ENCODE results near the gene SAMD11. TPM values are rescaled to one million over a fixed set of nuclear protein-coding genes. Genes with fewer than 3 reads are reported as not detected.
A peak's percentile ranks its signal among the peaks of the same experiment; 100 is the strongest.

Gene SAMD11
- total RNA-seq, 1 experiment from 2014 or later = 1.1 TPM

DNA sequence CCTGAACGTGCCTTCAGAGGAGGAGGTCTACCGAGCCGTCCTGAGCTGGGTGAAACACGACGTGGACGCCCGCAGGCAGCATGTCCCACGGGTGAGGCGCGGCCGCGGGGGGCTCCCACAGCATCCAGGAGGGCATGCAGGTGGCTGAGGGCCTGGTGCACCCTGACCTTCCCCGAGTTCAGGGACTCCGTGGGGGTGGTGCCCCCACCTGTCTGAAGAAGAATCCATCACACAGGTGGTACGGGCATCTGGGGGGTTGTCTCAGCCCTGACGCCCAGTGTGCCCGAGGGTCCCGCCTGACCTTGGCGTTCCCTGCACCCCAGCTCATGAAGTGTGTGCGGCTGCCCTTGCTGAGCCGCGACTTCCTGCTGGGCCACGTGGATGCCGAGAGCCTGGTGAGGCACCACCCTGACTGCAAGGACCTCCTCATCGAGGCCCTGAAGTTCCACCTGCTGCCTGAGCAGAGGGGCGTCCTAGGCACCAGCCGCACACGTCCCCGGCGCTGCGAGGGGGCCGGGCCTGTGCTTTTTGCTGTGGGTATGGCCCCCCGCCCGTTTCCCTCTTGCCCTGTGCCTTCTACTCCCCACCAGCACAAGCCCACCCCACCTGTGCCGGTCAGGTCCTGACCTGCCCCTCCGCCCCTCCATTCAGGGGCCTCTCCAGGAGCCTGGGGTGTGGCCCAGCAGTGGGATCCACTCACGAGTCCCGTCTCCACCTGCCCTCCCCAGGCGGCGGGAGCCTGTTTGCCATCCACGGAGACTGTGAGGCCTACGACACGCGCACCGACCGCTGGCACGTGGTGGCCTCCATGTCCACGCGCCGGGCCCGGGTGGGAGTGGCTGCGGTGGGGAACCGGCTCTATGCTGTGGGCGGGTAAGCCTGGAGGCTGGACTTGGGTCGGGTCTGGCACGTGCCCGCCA lies 38.9 kb downstream of the SAMD11 start:
- no peak for DNase-seq (ENCODE audit: low read depth)

- no peak for DNase-seq (ENCODE audit: low read depth)
Measured at GRCh38 chr1:963301-963651, 39.6 kb downstream of the SAMD11 start.

DNA sequence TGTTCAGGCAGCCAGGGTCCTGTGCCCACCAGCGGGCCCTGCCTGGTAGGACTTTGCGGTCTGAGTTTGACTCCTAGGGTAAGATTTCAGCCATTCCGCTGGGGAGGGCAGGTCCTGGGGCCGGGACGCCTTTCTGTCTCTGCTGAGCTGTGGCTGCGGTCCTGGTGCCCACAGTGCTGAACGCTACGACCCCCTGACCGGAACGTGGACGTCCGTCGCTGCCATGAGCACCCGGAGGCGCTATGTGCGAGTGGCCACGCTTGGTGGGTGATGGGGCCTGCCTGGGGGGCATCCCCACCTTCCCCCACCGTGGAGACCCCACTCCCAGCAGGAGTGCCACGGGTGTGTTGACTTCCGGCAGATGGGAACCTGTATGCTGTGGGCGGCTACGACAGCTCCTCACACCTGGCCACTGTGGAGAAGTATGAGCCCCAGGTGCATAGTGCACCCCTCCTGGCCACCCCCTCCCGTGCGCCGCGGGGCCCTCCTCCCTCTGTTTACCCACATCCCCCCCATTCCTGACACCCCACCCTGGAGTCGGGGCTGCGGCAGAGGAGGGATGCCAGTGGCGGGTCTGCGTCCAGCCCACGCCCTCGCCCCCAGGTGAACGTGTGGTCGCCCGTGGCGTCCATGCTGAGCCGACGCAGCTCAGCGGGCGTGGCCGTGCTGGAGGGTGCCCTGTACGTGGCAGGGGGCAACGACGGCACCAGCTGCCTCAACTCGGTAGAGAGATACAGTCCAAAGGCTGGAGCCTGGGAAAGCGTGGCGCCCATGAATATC lies 40.2 kb downstream of the SAMD11 start:
- no peak for DNase-seq (ENCODE audit: low read depth)

GRCh38 chr1:964691-965525 lies 41.2 kb downstream of the SAMD11 start:
- no peak for DNase-seq (ENCODE audit: low read depth)

GRCh38 chr1:965526-966134 lies 41.9 kb downstream of the SAMD11 start:
- no peak for DNase-seq (ENCODE audit: low read depth)

- no peak for DNase-seq (ENCODE audit: low read depth)
Measured at GRCh38 chr1:966135-966703, 42.5 kb downstream of the SAMD11 start, which contains the start of gene PLEKHN1. Gene PLEKHN1, plus strand, starts transcription at chr1:966482. Its CDS starts 50 bp downstream, at chr1:966532.

GRCh38 chr1:966704-967300 lies 43.1 kb downstream of the SAMD11 start:
- DNase-seq (ENCODE audit: low read depth) = peak; percentile 43

DNA sequence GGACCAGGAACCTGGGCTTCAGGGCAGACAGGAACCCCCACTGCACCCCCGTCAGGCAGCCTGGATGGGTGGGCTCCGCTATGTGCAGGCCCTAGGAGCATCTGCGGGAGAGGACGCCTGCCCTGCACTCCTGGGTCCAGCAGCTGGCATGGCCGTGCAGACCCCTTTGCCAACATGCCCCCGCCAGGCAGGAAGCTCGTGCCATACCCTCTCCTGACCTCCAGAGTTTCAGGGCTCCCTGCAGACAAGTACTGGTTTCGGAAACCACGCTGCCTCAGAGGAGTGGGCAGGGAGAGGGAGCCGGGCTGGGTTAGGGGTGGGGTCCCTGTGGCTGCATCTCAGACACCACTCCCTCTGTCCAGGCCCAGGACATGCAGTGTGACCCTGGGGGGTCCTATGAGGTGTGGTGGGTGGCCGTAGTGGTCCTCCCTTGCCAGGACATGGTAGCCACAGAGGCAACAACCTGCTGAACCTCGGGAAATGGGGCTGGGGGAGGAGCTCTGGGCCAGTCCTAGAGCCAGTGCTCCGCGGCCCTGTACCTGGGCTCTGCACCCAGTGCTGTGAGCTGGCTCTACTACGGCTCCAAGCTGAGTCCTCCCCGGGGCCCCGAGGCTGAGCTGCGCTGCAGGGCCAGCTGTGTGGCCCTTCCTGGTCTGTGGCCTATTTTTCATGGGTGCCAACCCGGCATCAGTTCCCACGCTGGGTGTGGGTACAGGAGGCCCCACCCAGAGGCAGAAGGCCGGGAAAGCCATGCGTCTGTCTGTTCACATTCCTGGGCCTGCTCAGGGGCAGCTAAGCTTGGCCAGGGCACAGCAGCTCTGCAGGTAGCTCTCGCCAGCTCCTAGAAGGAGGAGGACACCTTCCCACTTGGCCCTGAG lies 44.0 kb downstream of the SAMD11 start:
- no peak for DNase-seq (ENCODE audit: low read depth)

- DNase-seq (ENCODE audit: low read depth) = no peak
Measured at GRCh38 chr1:969260-969855, 45.6 kb downstream of the SAMD11 start.

GRCh38 chr1:970242-970972 lies 46.7 kb downstream of the SAMD11 start:
- no peak for DNase-seq (ENCODE audit: low read depth)

DNA sequence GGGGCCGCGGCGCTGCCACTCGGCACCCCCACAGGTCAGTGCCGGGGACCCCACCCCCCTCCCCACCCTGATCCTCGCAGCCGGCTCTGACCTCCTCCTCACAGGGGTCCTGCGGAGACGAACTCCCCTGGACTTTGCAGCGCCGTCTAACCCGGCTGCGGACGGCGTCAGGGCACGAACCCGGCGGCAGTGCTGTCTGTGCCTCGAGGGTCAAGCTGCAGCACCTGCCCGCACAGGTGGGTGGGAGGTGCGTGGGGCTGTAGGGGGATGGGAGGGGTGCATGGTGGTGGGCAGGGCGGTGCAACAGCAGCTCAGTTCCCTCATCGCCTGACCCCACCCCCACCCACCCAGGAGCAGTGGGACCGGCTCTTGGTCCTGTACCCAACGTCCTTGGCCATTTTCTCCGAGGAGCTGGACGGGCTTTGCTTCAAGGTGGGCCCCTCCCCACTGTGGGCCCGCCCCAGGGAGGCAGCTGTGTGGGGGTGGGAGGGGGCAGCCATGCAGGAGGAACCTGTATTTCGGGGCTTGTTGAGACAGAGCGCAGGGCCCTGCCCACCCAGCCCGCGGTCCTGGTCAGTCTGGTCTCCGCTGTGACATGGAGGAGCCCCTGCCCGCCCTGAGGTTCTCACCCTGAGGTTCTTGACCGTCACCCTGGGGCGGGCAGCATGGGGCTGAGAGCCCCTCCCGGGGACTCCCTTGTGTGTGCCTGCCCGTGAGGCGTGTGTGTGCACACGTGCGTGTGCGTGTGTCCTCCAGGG lies 47.4 kb downstream of the SAMD11 start:
- no peak for DNase-seq (ENCODE audit: low read depth)

DNA sequence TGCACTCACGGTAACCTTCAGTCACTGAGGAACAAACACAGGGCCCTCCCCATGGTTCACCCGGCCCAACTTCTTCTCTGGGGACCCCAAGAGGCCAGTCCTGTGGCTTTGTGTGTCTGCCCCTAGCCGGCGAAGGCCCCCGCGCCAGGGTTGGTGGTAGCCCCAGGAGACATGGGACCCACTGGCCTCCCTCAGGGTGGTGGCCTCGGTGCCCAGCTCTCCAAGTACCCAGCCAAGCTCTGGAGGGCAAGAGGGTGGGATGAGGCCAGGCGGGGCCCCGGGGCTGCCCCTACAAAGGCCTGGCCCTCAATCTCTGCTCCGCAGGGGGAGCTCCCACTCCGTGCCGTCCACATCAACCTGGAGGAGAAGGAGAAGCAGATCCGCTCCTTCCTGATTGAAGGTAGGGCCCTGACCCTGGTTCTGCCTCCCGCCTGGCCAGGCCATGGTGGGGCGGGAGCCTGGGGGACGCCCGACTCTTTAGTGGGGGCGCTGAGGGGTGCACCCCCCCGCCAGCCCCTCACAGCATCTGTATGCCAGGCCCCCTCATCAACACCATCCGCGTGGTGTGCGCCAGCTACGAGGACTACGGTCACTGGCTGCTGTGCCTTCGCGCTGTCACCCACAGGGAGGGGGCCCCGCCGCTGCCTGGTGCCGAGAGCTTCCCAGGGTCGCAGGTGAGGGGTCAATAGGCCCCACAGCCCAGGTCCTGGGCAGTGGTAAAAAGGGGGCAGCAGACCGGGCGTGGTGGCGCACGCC lies 48.2 kb downstream of the SAMD11 start:
- no peak for DNase-seq (ENCODE audit: low read depth)

DNA sequence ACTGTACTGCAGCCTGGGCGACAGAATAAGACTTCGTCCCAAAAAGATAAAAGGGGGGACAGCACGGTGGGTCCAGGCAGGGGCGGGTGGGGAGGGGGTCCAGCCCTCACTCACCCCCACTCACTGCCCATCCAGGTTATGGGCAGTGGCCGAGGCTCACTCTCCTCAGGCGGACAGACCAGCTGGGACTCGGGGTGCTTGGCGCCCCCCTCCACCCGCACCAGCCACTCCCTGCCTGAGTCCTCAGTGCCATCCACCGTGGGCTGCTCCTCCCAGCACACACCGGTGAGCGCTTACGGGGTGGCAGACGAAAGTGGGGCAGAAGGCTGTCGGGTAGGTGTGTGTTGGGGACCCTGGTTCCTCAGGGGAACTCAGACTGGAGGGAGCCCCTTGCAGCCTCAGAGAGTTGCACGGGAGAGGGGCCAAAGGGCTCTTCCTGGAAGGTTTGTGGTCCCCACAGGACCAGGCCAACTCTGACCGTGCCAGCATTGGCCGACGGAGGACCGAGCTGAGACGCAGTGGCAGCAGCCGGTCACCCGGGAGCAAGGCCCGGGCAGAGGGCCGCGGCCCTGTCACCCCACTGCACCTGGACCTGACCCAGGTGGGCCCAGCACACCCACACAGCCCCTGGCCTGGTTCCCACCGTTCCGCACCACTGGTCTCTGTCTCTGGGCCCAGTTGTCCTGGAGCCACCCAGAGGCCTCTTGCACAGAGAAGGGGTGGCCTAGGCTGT lies 49.2 kb downstream of the SAMD11 start:
- no peak for DNase-seq (ENCODE audit: low read depth)

DNA sequence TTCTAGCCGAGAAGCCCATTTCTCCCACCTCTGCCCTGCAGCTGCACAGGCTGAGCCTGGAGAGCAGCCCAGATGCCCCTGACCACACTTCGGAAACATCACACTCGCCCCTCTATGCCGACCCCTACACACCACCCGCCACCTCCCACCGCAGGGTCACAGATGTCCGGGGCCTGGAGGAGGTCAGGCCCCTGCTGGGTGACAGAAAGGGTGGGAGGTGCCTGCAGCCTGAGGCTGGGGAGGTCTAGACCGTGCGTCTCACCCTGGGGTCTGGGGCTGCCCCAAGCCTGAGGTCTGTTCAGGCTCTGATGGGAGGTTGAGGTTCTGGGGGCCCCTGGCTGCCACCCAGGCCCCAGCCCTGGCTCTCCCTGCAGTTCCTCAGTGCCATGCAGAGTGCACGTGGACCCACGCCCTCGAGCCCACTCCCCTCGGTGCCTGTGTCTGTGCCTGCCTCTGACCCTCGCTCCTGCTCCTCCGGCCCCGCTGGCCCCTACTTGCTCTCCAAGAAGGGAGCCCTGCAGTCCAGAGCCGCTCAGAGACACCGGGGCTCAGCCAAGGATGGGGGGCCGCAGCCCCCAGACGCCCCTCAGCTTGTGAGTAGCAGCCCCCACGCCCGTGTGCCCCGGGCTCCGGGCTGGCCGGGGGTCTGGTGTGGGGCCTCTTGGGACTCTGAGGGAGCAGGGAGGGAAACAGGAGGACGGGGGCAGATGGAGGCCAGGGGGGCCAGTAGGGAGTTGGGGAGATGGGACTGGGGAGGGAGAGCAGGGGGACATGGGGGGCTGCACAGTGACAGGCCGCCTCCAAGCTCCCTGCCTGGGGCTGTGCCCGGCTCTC lies 50.0 kb downstream of the SAMD11 start:
- DNase-seq (ENCODE audit: low read depth) = no peak

GRCh38 chr1:974293-974640 lies 50.5 kb downstream of the SAMD11 start:
- DNase-seq (ENCODE audit: low read depth) = no peak
